H1 (cell line): Measurements from ENCODE around the gene CSF2RB. TPM values are rescaled to one million over a fixed set of nuclear protein-coding genes. Genes with fewer than 3 reads are reported as not detected.

Source experiments
- CTCF ChIA-PET: fragments of 300-600 bp; sonication (Branson Sonifier 250); formaldehyde crosslinking; loops from one replicate; lab custom pipeline; 2021; ENCODE audit not compliant: partially characterized antibody; lab: Charles Lee
- POLR2A ChIA-PET: fragments of 300-600 bp; sonication (Branson Sonifier 250); formaldehyde crosslinking; loops from one replicate; lab custom pipeline; 2021; ENCODE audit warnings: inconsistent platforms; ENCODE audit not compliant: partially characterized antibody; lab: Charles Lee
- DNase-seq, 2 experiments: peaks; one replicate each; pipeline versions ENCODE4 v3.0.0 to v3.0.0-alpha.2; 2010 to 2022; ENCODE audit warnings: low spot score in 2 of 2, low read depth in 1 of 2, mixed read lengths in 1 of 2
- FAIRE-seq: peaks from 2 replicates; lab custom pipeline; 2011; peaks lifted over from hg19 to GRCh38; lab: Jason Lieb, UNC
- H2AFZ ChIP-seq: 2 replicates; pipeline ENCODE4 v1.8.1; 2012; ENCODE audit warnings: low read length, inconsistent platforms
- H2AK5ac ChIP-seq: 2 replicates; pipeline ENCODE4 v1.6.1; 2013; ENCODE audit warnings: low read depth, low read length
- H2BK120ac ChIP-seq: replicated peaks from 2 replicates; pipeline ENCODE3; 2013; ENCODE audit warnings: low read depth, low read length, inconsistent platforms
- H2BK12ac ChIP-seq: 2 replicates; pipeline ENCODE4 v1.6.1; 2013; ENCODE audit warnings: low read depth, low read length
- H2BK15ac ChIP-seq: 2 replicates; pipeline ENCODE4 v1.6.1; 2013; ENCODE audit warnings: low read length
- H2BK20ac ChIP-seq: 2 replicates; pipeline ENCODE4 v1.6.1; 2013; ENCODE audit warnings: low read length
- H2BK5ac ChIP-seq: 2 replicates; pipeline ENCODE4 v1.6.1; 2013; ENCODE audit warnings: low read depth, low read length
- H3K14ac ChIP-seq: 2 replicates; pipeline ENCODE4 v1.6.1; 2013; ENCODE audit warnings: inconsistent platforms; ENCODE audit not compliant: insufficient read length
- H3K18ac ChIP-seq: 2 replicates; pipeline ENCODE4 v1.6.1; 2013; ENCODE audit warnings: low read length; ENCODE audit errors: extremely low read depth
- H3K23ac ChIP-seq: 2 replicates; pipeline ENCODE4 v1.6.1; 2013; ENCODE audit warnings: inconsistent platforms; ENCODE audit not compliant: insufficient read length
- H3K23me2 ChIP-seq: 2 replicates; pipeline ENCODE4 v1.6.1; 2013; ENCODE audit warnings: low read depth, low read length
- H3K27ac ChIP-seq: 2 replicates; pipeline ENCODE4 v1.6.1; 2011; ENCODE audit warnings: low read depth, low read length, inconsistent platforms
- H3K27me3 ChIP-seq, 4 experiments: replicated peaks in 1 of 4; 1 replicate in 1 of 4; 2 replicates in 3 of 4; pipeline versions ENCODE4 v1.6.1 to v1.8.1; 2011 to 2013; ENCODE audit warnings: low read length in 3 of 4, mild to moderate bottlenecking in 3 of 4, inconsistent platforms in 2 of 4, mixed read lengths in 2 of 4, moderate library complexity in 1 of 4; ENCODE audit not compliant: control insufficient read depth in 3 of 4, insufficient read depth in 3 of 4; ENCODE audit errors: extremely low read depth in 1 of 4
- H3K36me3 ChIP-seq, 4 experiments: 2 replicates each; pipeline versions ENCODE4 v1.6.1 to v1.8.1; 2011 to 2013; ENCODE audit warnings: mild to moderate bottlenecking in 4 of 4, low read length in 3 of 4, moderate library complexity in 2 of 4, control low read depth in 1 of 4, inconsistent platforms in 1 of 4; ENCODE audit not compliant: insufficient read depth in 4 of 4, control insufficient read depth in 2 of 4
- H3K4ac ChIP-seq: replicated peaks from 2 replicates; pipeline ENCODE3; 2013; ENCODE audit warnings: low read length, low read depth, mixed read lengths, inconsistent platforms; ENCODE audit not compliant: insufficient read length
- H3K4me1 ChIP-seq, 4 experiments: replicated peaks in 1 of 4; 1 replicate in 1 of 4; 2 replicates in 3 of 4; pipeline versions ENCODE4 v1.6.1 to v1.8.1; 2011 to 2013; ENCODE audit warnings: low read length in 3 of 4, inconsistent platforms in 2 of 4, mixed read lengths in 1 of 4; ENCODE audit not compliant: insufficient read depth in 4 of 4, control insufficient read depth in 3 of 4
- H3K4me2 ChIP-seq, 2 experiments: 2 replicates each; pipeline versions ENCODE4 v1.6.1 to v1.8.1; 2011 to 2013; ENCODE audit warnings: low read depth in 2 of 2, low read length in 2 of 2, control low read depth in 1 of 2, inconsistent platforms in 1 of 2, mild to moderate bottlenecking in 1 of 2; ENCODE audit not compliant: insufficient read depth in 1 of 2
- H3K4me3 ChIP-seq, 4 experiments: fragments of 200-600, 300-600 bp in 1 of 4; sonication (generic), shearing (Covaris generic), sonication (Bioruptor Twin) in 1 of 4; 2 replicates each; pipeline versions ENCODE4 v1.5.1 to v1.8.1; 2011 to 2016; ENCODE audit warnings: low read length in 4 of 4, low read depth in 3 of 4, control low read depth in 2 of 4, inconsistent platforms in 2 of 4, mild to moderate bottlenecking in 2 of 4, mixed read lengths in 1 of 4, moderate library complexity in 1 of 4; ENCODE audit not compliant: insufficient read depth in 2 of 4; ENCODE audit errors: extremely low read depth in 1 of 4
- H3K56ac ChIP-seq: replicated peaks from 2 replicates; pipeline ENCODE3; 2013; ENCODE audit warnings: low read depth, mild to moderate bottlenecking, mixed read lengths, low read length, inconsistent platforms; ENCODE audit not compliant: insufficient read length
- H3K79me1 ChIP-seq: 2 replicates; pipeline ENCODE4 v1.6.1; 2013; ENCODE audit warnings: low read depth, low read length, control low read depth
- H3K79me2 ChIP-seq, 2 experiments: 2 replicates each; pipeline versions ENCODE4 v1.6.1 to v1.8.1; 2012 to 2013; ENCODE audit warnings: low read length in 2 of 2, mild to moderate bottlenecking in 2 of 2, inconsistent platforms in 1 of 2; ENCODE audit not compliant: insufficient read depth in 2 of 2, control insufficient read depth in 1 of 2
- H3K9ac ChIP-seq, 4 experiments: replicated peaks in 1 of 4; 1 replicate in 1 of 4; 2 replicates in 3 of 4; pipeline versions ENCODE4 v1.6.1 to v1.8.1; 2011 to 2013; ENCODE audit warnings: low read depth in 3 of 4, low read length in 3 of 4, control low read depth in 2 of 4, mild to moderate bottlenecking in 2 of 4, moderate library complexity in 2 of 4, inconsistent platforms in 1 of 4; ENCODE audit errors: extremely low read depth in 1 of 4
- H3K9me3 ChIP-seq, 2 experiments: 2 replicates each; pipeline versions ENCODE4 v1.6.1 to v1.8.1; 2012 to 2013; ENCODE audit warnings: mild to moderate bottlenecking in 2 of 2, moderate library complexity in 2 of 2, control low read depth in 1 of 2, inconsistent platforms in 1 of 2, low read depth in 1 of 2, low read length in 1 of 2, mixed read lengths in 1 of 2; ENCODE audit not compliant: insufficient read depth in 2 of 2
- H4K20me1 ChIP-seq, 2 experiments: replicated peaks in 1 of 2; 2 replicates each; pipeline versions ENCODE3 to v1.8.1; 2011 to 2013; ENCODE audit warnings: inconsistent platforms in 2 of 2, low read length in 2 of 2, mild to moderate bottlenecking in 1 of 2; ENCODE audit not compliant: insufficient read depth in 2 of 2, control insufficient read depth in 1 of 2
- H4K5ac ChIP-seq: 2 replicates; pipeline ENCODE4 v1.6.1; 2013; ENCODE audit warnings: low read length, low read depth, mixed read lengths, inconsistent platforms; ENCODE audit not compliant: insufficient read length
- H4K8ac ChIP-seq: 2 replicates; pipeline ENCODE4 v1.8.0; 2013; ENCODE audit warnings: mild to moderate bottlenecking, moderate library complexity, low read length, inconsistent platforms; ENCODE audit not compliant: insufficient read depth; ENCODE audit errors: extremely low read depth
- H4K91ac ChIP-seq: replicated peaks from 2 replicates; pipeline ENCODE3; 2013; ENCODE audit warnings: low read length, mixed read lengths, inconsistent platforms; ENCODE audit not compliant: insufficient read length
- ASH2L ChIP-seq: fragments of 200-600, 300-600 bp; sonication (generic); IDR thresholded peaks from one replicate; pipeline ENCODE4 v1.7.1; 2017; ENCODE audit warnings: low read length
- BRCA1 ChIP-seq: IDR thresholded peaks from 2 replicates; pipeline ENCODE4 v1.6.1; 2012; ENCODE audit warnings: low read depth, low read length, improper control_type of control experiment
- CBX8 ChIP-seq: fragments of 300-800, 300-1000 bp; sonication (generic); IDR thresholded peaks from 2 replicates; pipeline ENCODE4 v1.7.1; 2016; ENCODE audit warnings: low read depth, low read length, borderline replicate concordance
- CREB1 ChIP-seq: IDR thresholded peaks from 2 replicates; pipeline ENCODE4 v1.6.1; 2012; ENCODE audit warnings: inconsistent platforms
- CTBP2 ChIP-seq: IDR thresholded peaks from 2 replicates; pipeline ENCODE4 v1.7.0; 2011; ENCODE audit warnings: borderline replicate concordance, mild to moderate bottlenecking, moderate library complexity, mixed read lengths, low read length; ENCODE audit not compliant: insufficient read depth, insufficient read length
- EZH2 ChIP-seq: fragments of 200-600 bp; sonication (generic); IDR thresholded peaks from 2 replicates; pipeline ENCODE4 v1.7.1; 2012; ENCODE audit warnings: low read depth, mild to moderate bottlenecking, moderate library complexity, low read length, inconsistent platforms; ENCODE audit not compliant: severe bottlenecking
- GTF2F1 ChIP-seq: IDR thresholded peaks from 2 replicates; pipeline ENCODE4 v1.6.1; 2012; ENCODE audit warnings: low read depth, low read length, improper control_type of control experiment, borderline replicate concordance
- HDAC6 ChIP-seq: IDR thresholded peaks from one replicate; pipeline ENCODE4 v1.7.1; 2012; ENCODE audit warnings: low read depth, mild to moderate bottlenecking, inconsistent platforms, low read length, moderate library complexity
- JUND ChIP-seq: IDR thresholded peaks from 2 replicates; pipeline ENCODE4 v1.6.1; 2011; ENCODE audit warnings: mild to moderate bottlenecking, improper control_type of control experiment, low read length
- RFX5 ChIP-seq: IDR thresholded peaks from 2 replicates; pipeline ENCODE4 v1.6.1; 2011; ENCODE audit warnings: low read depth, low read length, improper control_type of control experiment, borderline replicate concordance
- YY1 ChIP-seq: IDR thresholded peaks from 2 replicates; pipeline ENCODE4 v1.6.1; 2011; ENCODE audit warnings: low read depth, mild to moderate bottlenecking, low read length
- WGBS, 2 experiments: shearing (Covaris generic) in 1 of 2; methylation state at CpG; one replicate each; pipeline versions ENCODE4 v1.1.6 to v1.1.7; 2013 to 2015; ENCODE audit warnings: low lambda C conversion rate in 2 of 2, mixed read lengths in 2 of 2, inconsistent platforms in 1 of 2, low coverage in 1 of 2, missing lambda C conversion rate in 1 of 2; ENCODE audit not compliant: insufficient replicate concordance in 2 of 2, insufficient coverage in 1 of 2, insufficient read length in 1 of 2; ENCODE audit errors: extremely low coverage in 1 of 2, missing lambda C conversion rate in 1 of 2; 5-methylcytosine and 5-hydroxymethylcytosine counted together
- polyA plus RNA-seq, 7 experiments: library from polyadenylated mRNA; depleted of rRNA in 3 of 7; stranded (reverse) in 5 of 7; unstranded in 2 of 7; fragments of >200 nt in 5 of 7; fragments of 200-250 nt in 2 of 7; gene quantifications; 1 replicate in 5 of 7; 2 replicates in 1 of 7; 4 replicates in 1 of 7; pipeline versions ENCODE4 v1.2.1 to v1.2.3, GENCODE V29; 2011 to 2013; ENCODE audit warnings: missing spikeins in 2 of 7, mixed read lengths in 2 of 7
- total RNA-seq: library from RNA; stranded (reverse); fragmentation: NEBNext Ultra II Directional; extraction: Animal tissue kit (Norgen Biotek cat#: 25700); gene quantifications from 2 replicates; pipeline ENCODE4 v1.2.1, GENCODE V29; 2021
- TF ChIP-seq, protein P1 (sequence below): IDR thresholded peaks from 2 replicates; pipeline ENCODE4 v1.6.1; 2012; ENCODE audit warnings: inconsistent platforms

CSF2RB gene
- total and polyA plus RNA-seq, 2 of the 8 experiments (the other 6 are each of a cell fraction or from before 2014, with no cell fraction given): not detected

DNA sequence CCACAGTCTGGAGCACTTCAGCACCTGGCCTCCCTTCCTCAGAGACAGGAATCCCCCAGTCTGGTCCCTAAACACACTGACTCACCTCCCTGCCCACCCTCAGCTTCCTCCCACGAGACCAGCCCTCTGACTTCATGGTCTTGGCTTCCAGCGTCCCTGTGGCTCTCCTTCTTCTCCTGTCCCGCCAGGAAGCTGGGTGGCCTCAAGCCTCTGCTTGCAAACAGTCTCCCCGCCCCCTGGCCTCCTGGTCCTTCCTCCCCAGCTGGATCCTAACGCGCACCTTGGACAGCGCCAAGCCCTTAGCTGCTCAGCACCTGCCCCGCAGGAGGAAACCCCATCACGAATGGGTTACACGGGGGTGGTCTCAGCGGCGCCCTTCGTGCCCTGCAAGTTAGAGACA, 48.1 kb upstream of the CSF2RB start:
- Histone ChIP-seq H3K79me1 (no peaks in the 10 kb centered on the region), H3K36me3 (no peaks in the 10 kb centered on the region), H2BK20ac (no peak overlapping the region), H2BK12ac (no peak overlapping the region), H3K4ac (no peak overlapping the region), H3K9me3 (no peaks in the 10 kb centered on the region), H2BK5ac (no peak overlapping the region), H4K5ac (no peak overlapping the region), H4K91ac (no peak overlapping the region), H4K8ac (no peak overlapping the region; the same call in 1 of the 2 replicates), H3K4me3 (no peak overlapping the region), H3K4me2 (no peak overlapping the region), H3K4me1 (peaks cover 0 to 3% (median 0%) of the 10 kb centered on the region in 4 experiments; a peak in 3 of 7 replicates), H3K23ac (no peak overlapping the region), H3K27ac (no peak overlapping the region), H2BK120ac (no peak overlapping the region), H3K14ac (no peak overlapping the region), H4K20me1 (no peaks in the 10 kb centered on the region), H2AK5ac (0 out of 2 replicates have a peak overlapping the region, but pooled peaks have one; percentile 5), H3K56ac (no peak overlapping the region), H3K9ac (no peak overlapping the region), H3K27me3 (no peaks in the 10 kb centered on the region), H2AFZ (no peak overlapping the region), H3K18ac (no peak overlapping the region), H3K79me2 (no peaks in the 10 kb centered on the region), H3K23me2 (no peaks in the 10 kb centered on the region), H2BK15ac (no peak overlapping the region)
- POLR2A ChIA-PET: no interaction called here
- 86% methylated on average over 13 of the region's 13 CpGs; no CpG with 5 or more reads in 1 of the 2 experiments for WGBS, 2 experiments
- no peak for DNase-seq
- no peak for FAIRE-seq
- CTCF ChIA-PET: interaction anchor here (0.9 to 7.7 kb wide), 9 partner anchors 7 to 183 kb away, joined by 3 to 89 read pairs (median 4); partner anchors contain the start of gene NCF4
- TF ChIP-seq RFX5 (no peak), CTBP2 (no peak), HDAC6 (no peak), YY1 (no peak), ASH2L (no peak), GTF2F1 (no peak), CREB1 (no peak), CBX8 (no peak), JUND (no peak), BRCA1 (no peak), EZH2 (no peak)
- TF ChIP-seq, protein P1, sequence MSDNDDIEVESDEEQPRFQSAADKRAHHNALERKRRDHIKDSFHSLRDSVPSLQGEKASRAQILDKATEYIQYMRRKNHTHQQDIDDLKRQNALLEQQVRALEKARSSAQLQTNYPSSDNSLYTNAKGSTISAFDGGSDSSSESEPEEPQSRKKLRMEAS: no peak
